Skin epidermis (tissue), 12 donors: ENCODE results near the gene TSPEAR.
"Not testable (repeated sequence)": the region's sequence is repeated elsewhere in the genome, so short reads cannot be mapped to it uniquely, and the experiment has no call there.

Source experiments
- H3K27ac ChIP-seq, 21 experiments: fragments of 200-600 bp; sonication (generic) in 11 of 21; one replicate each; pipeline ENCODE4 v1.5.0; 2020; ENCODE audit warnings: mild to moderate bottlenecking in 3 of 21, inconsistent platforms in 2 of 21, moderate library complexity in 2 of 21
- H3K4me3 ChIP-seq, 7 experiments: fragments of 200-600 bp; sonication (generic) in 2 of 7; one replicate each; pipeline ENCODE4 v1.5.0; 2020; ENCODE audit warnings: inconsistent platforms in 2 of 7, mild to moderate bottlenecking in 2 of 7, moderate library complexity in 1 of 7

TSPEAR gene

GRCh38 chr21:44489962-44490361 lies 221.4 kb downstream of the TSPEAR start:
- H3K4me3 ChIP-seq: no peak overlapping the region

GRCh38 chr21:44487831-44488230 lies 223.5 kb downstream of the TSPEAR start:
- Histone ChIP-seq H3K27ac (no peak overlapping the region), H3K4me3 (no peak overlapping the region)

More at GRCh38 chr21:44489962-44490361, 221.4 kb downstream of the TSPEAR start:
- no peak overlapping the region for H3K27ac ChIP-seq

- Histone ChIP-seq H3K4me3 (no peak overlapping the region), H3K27ac (no peak overlapping the region)
Observed at GRCh38 chr21:44486302-44486701, 225.1 kb downstream of the TSPEAR start.

GRCh38 chr21:44485796-44486195 lies 225.6 kb downstream of the TSPEAR start:
- H3K4me3 ChIP-seq: no peak overlapping the region

GRCh38 chr21:44485254-44485793 lies 226.0 kb downstream of the TSPEAR start:
- no peak overlapping the region for H3K4me3 ChIP-seq
- no peak overlapping the region for H3K27ac ChIP-seq

More at GRCh38 chr21:44485796-44486195, 225.6 kb downstream of the TSPEAR start:
- H3K27ac ChIP-seq: no peak overlapping the region

- Histone ChIP-seq H3K4me3 (no peak overlapping the region), H3K27ac (no peak overlapping the region)
Observed at GRCh38 chr21:44484498-44485253, 226.7 kb downstream of the TSPEAR start.

GRCh38 chr21:44483288-44484237 lies 227.8 kb downstream of the TSPEAR start:
- no peak overlapping the region for H3K4me3 ChIP-seq
- no peak overlapping the region for H3K27ac ChIP-seq

- Histone ChIP-seq H3K4me3 (no peak overlapping the region), H3K27ac (no peak overlapping the region)
Observed at GRCh38 chr21:44482581-44483287, 228.6 kb downstream of the TSPEAR start.

GRCh38 chr21:44480200-44481053 lies 230.9 kb downstream of the TSPEAR start:
- no peak overlapping the region for H3K27ac ChIP-seq
- no peak overlapping the region for H3K4me3 ChIP-seq

- H3K4me3 ChIP-seq, H3K27ac ChIP-seq: not testable (repeated sequence)
Observed at GRCh38 chr21:44479556-44480199, 231.7 kb downstream of the TSPEAR start.

GRCh38 chr21:44478801-44479167 lies 232.6 kb downstream of the TSPEAR start:
- Histone ChIP-seq H3K4me3 (no peak overlapping the region), H3K27ac (no peak overlapping the region)

- no peak overlapping the region for H3K27ac ChIP-seq
- H3K4me3 ChIP-seq: no peak overlapping the region
Observed at GRCh38 chr21:44478124-44478800, 233.1 kb downstream of the TSPEAR start.

GRCh38 chr21:44477712-44478111 lies 233.7 kb downstream of the TSPEAR start:
- no peak overlapping the region for H3K4me3 ChIP-seq
- H3K27ac ChIP-seq: no peak overlapping the region

- Histone ChIP-seq H3K4me3 (no peak overlapping the region), H3K27ac (no peak overlapping the region)
Observed at GRCh38 chr21:44477131-44477530, 234.2 kb downstream of the TSPEAR start.

GRCh38 chr21:44475266-44475845 lies 236.0 kb downstream of the TSPEAR start:
- Histone ChIP-seq H3K27ac (no peak overlapping the region), H3K4me3 (no peak overlapping the region)

GRCh38 chr21:44473915-44474555 lies 237.3 kb downstream of the TSPEAR start:
- no peak overlapping the region for H3K27ac ChIP-seq
- H3K4me3 ChIP-seq: no peak overlapping the region

- Histone ChIP-seq H3K4me3 (no peak overlapping the region), H3K27ac (no peak overlapping the region)
Observed at GRCh38 chr21:44471996-44472395, 239.4 kb downstream of the TSPEAR start.
